Gastrocnemius medialis (tissue), 4 donors: ENCODE results near the gene ZNF865.

Experiments
- POLR2A ChIP-seq, 2 donors: fragments of 450-650 bp; IDR thresholded peaks; one replicate each; pipeline ENCODE4 v1.6.1; 2017; ENCODE audit warnings: antibody characterized with exemption in 2 of 2, mild to moderate bottlenecking in 2 of 2, moderate library complexity in 2 of 2
- TF ChIP-seq, protein P1 (sequence below), 5 experiments: fragments of 450-650 bp in 3 of 5; fragments of 200-600 bp in 2 of 5; sonication (generic) in 2 of 5; IDR thresholded peaks in 4 of 5; conservative IDR thresholded peaks in 1 of 5; 1 replicate in 4 of 5; 2 replicates in 1 of 5; pipeline ENCODE4 v1.5.1; 2016 to 2019; ENCODE audit warnings: antibody characterized with exemption in 5 of 5, mild to moderate bottlenecking in 3 of 5, moderate library complexity in 3 of 5

DNA sequence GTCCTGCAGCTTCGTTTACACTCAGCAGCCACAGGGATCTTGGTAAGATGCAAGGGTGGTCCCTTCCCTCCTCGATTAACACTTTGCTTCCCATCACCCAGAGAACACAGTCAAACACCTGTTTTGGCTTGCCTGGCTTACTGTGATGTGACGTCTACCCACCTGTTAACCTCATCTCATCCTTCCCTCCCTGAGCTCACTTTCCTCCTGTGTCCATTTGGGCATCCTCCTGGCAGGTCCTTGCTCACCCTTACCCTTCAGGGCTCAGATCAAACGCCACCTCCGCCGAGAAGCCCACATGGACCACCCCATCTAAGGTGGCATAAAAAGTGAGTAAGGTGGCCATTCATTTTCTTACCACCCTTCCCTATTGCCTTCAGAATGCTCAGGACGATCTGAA is 15.3 kb upstream of the ZNF865 start:
- TF ChIP-seq, protein P1, sequence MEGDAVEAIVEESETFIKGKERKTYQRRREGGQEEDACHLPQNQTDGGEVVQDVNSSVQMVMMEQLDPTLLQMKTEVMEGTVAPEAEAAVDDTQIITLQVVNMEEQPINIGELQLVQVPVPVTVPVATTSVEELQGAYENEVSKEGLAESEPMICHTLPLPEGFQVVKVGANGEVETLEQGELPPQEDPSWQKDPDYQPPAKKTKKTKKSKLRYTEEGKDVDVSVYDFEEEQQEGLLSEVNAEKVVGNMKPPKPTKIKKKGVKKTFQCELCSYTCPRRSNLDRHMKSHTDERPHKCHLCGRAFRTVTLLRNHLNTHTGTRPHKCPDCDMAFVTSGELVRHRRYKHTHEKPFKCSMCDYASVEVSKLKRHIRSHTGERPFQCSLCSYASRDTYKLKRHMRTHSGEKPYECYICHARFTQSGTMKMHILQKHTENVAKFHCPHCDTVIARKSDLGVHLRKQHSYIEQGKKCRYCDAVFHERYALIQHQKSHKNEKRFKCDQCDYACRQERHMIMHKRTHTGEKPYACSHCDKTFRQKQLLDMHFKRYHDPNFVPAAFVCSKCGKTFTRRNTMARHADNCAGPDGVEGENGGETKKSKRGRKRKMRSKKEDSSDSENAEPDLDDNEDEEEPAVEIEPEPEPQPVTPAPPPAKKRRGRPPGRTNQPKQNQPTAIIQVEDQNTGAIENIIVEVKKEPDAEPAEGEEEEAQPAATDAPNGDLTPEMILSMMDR (IDR thresholded peaks at IDR 0.05 in 4 of 5, conservative IDR thresholded peaks at IDR 0.05 in 1 of 5), result no peak
- TF ChIP-seq POLR2A (IDR thresholded peaks at IDR 0.05), result no peak
